Smooth muscle cell of the coronary artery (primary cell): Measurements from ENCODE around the gene RAMP3. TPM values are rescaled to one million over a fixed set of nuclear protein-coding genes. Genes with fewer than 3 reads are reported as not detected.

Source experiments
- total RNA-seq: library from RNA; depleted of rRNA; stranded (reverse); fragments of >200 nt; gene quantifications from 2 replicates; pipeline ENCODE4 v1.2.3, GENCODE V29; 2014; ENCODE audit warnings: low replicate concordance

Gene RAMP3, protein sequence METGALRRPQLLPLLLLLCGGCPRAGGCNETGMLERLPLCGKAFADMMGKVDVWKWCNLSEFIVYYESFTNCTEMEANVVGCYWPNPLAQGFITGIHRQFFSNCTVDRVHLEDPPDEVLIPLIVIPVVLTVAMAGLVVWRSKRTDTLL
- not detected in 2 replicates for total RNA-seq

DNA sequence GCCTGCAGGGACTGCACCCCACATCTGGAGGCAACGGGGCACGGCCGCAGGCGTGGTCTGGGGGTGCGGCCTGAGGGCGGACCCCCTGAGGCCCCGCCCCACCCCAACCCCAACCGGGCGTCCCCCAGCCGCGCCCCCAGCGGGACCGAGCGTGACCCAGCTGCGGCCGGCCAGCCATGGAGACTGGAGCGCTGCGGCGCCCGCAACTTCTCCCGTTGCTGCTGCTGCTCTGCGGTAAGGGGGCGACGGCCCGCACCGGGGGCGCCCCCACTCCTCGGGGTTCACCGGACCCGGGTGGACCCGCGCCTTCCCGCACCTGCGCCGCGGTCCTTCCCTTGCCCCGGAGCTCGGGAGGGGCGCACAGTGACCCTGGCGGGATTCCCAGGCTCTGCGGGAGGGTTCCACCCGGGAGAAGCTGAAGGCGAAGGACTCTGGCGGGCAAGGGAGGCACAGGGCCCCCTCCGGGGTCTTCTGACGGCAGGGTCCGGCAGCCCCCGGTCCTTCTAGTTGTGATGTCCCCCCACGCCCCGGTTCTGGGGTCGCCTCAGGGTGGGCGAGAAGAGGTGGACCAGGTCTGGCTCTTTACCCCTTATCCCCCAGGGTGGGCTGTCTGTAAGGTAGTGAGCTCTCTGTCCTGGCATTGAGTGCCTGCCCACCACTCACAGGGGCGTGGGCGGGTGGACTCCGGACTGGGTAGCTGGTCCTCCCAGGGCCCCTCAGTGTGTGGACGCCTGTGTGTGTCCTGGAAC, at the start of gene RAMP3:
RAMP3 (plus strand) TSS at position 139 of the 749 bp plus-strand sequence; CDS start at position 177, 38 bp downstream.

DNA sequence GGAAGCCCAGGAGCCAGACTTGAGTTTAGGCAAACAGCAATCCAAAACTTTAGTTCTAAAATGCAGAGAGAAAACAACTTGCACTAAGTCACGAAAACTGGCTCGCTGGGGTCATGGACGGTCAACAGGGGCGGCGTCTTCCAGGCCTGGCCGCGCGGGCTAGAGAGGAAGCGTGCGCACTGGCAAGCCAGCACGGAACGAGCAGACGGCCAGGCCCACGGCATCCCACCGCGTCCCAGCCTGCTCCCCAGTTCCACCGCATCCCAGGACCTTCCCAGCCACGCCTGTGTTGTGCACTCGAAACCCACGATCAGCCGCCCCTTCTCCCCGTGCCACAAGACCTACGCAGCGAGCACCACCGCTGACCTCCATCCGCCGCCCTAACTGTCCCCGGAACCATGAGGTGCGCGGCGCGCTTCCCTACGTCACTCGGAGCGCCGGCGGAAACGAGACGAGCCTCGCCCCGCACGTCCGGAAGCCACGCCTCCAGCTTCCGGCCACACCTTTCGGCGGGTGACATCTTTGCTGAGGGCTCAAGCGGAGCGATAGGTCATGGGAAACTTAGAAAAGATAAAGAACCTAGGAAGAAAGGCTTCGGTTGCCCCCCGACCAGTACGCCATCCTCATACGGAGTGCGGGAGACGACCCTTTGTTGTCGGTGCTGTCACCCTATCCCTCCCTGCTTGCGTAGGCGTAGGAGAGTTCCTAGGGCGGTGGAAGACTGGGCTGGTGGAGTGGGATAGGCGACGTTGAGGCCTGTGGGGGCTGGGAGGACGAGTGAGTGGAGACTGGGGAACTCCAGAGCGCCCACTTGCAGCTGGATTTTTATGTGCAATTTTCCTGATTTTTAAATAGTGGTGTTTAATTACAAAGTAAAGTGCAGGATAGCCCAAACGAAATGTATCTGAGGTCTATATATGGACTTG, 46.0 kb upstream of the RAMP3 start, which contains the start of gene TBRG4:
TBRG4 (minus strand) TSS at position 400 of the 926 bp plus-strand sequence. CDS start 2,460 bp downstream, outside the sequence.

Other genes starting within 250 kb of the RAMP3 start
- 0.08 TPM in 1 of 2 replicates, not detected in the other for gene MYO1G, start 178.8 kb upstream of the RAMP3 start, total RNA-seq
- gene CCM2, start 157.6 kb upstream of the RAMP3 start, total RNA-seq = 61.2 and 70.1 TPM in 2 replicates
- gene NACAD, start 68.8 kb upstream of the RAMP3 start, total RNA-seq = 0.47 and 1.3 TPM in 2 replicates
- gene TBRG4, start 46.1 kb upstream of the RAMP3 start, total RNA-seq = 38.0 and 60.4 TPM in 2 replicates